Activated CD4-positive, alpha-beta T cell treated with anti-CD3 and anti-CD28 coated beads, Interleukin-2, amount 50 U/mL, for 1 hour (primary cell): ENCODE data around the gene ZNF414.
"Not testable (repeated sequence)": the region's sequence is repeated elsewhere in the genome, so short reads cannot be mapped to it uniquely, and the experiment has no call there.

ENCODE experiments used
- DNase-seq: peaks from one replicate; pipeline ENCODE4 v3.0.0-alpha.2; 2020

ZNF414 gene

DNA sequence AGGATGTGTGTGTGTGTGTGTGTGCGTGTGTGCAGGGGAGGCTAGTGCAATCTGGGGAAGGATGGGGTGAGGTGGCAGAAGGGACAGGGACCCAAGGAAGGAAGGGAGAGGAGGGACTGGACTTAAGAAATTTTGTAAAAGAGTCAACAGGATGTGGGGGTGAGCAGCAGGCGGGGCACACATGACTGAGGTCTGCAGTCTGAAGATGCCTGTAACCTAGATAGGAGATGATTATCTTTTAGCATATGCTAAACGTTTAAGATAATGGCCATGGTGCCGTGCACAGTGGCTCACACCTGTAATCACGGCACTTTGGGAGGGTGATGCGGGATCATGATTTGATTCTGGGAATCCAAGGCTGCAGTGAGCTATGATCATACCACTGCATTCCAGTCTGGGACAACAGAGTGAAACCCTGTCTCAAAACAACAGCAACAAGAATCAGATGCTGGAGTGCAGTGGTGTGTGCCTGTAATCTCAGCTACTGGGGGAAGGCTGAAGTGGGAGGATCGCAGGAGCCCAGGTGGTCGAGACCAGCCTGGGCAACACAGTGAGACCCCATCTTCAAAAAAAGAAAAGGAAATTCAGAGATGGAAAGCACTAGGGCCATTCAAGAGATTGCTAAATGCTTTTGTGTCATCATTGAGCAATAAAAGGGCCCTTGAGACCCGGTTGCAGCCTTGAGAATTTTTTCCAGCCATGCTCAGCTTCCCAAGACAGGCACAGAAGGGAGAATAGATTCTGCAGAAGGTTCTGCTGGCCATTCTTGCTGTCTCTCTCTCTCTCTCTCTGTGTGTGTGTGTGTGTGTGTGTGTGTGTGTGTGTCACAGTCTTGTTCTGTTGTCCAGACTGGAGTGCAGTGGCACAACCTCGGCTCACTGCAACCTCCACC, 3.8 kb upstream of the ZNF414 start:
- DNase-seq, result peak; percentile 52

- DNase-seq, result peak; percentile 43
Observed at GRCh38 chr19:8515317-8515716, 1.4 kb upstream of the ZNF414 start.

DNA sequence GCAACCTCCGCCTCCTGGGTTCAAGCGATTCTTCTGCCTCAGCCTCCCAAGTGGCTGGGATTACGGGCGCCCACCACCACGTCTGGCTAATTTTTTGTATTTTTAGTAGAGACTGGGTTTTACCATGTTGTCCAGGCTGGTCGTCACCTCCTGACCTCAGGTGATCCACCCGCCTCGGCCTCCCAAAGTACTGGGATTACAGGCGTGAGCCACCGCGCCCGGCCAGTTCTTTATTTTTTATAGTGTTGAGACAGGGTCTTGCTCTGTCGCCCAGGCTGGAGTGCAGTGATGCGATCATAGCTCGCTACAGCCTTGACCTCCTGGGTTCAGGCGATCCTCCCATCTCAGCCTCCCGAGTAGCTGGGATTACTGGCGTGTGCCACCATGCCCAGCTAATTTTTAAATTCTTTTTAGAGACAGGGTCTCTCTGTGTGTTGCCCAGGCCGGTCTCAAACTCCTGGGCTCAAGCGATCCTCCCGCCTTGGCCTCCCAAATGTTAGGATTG, 590 bp upstream of the ZNF414 start:
- DNase-seq, result not testable (repeated sequence)

DNA sequence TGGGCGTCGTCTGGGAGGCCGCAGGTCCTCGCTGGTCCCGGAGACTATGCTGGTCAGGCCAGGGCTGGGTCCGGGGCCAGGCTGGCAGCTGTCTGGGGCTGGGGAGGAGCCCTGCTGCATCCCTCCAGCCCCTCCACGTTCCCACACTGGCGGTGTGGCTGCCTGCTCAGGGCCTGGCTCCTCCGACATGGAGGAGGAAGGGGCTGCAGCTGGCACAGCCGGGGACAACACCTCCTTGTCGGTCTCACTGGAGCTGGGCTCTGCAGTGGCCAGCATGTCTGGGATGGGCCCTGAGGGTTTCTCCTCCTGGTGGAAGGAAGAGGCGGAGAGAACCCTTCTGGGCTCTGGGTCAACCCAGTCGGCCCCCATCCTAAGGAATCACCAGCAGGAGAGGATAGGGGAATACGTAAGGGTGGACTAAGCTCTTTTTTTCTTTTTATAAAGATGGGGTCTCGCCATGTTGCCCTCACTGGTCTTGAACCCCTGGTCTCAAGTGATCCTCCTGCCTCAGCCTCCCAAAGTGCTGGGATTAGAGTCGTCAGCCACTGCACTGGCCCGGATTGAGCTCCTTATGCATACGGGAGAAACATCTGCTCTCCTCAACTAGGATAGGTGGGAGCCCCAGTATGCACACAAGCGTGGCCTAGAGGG, 806 bp downstream of the ZNF414 start:
- DNase-seq, result no peak

- no peak for DNase-seq
Observed at GRCh38 chr19:8512115-8512967, 1.6 kb downstream of the ZNF414 start.

DNA sequence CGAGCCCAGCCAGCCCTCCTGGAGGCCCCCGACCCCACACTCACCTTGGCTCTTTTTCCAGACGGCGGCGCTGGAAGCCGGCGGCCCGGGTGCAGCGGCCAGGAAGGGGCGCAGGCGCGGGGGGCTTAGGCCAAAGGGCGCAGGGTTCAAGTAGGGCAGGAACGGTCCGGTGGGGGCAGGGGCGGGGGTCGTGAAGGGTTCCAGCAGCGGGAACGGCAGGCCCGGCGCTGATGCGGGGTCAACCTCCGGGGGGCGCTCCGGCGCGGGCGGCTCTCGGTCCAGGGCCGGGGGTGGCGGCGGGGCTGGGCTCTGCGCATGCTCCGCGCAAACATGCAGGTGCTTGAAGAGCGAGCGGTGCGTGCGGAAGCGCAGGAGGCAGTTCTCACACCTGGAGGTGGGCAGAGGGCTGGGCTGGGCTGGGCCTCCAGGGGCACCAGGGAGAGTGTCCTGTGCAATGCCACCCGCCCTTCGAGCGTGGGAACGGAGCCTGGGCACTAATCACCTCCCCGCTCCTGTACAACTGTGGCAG, 2.3 kb downstream of the ZNF414 start:
- DNase-seq, result no peak

DNA sequence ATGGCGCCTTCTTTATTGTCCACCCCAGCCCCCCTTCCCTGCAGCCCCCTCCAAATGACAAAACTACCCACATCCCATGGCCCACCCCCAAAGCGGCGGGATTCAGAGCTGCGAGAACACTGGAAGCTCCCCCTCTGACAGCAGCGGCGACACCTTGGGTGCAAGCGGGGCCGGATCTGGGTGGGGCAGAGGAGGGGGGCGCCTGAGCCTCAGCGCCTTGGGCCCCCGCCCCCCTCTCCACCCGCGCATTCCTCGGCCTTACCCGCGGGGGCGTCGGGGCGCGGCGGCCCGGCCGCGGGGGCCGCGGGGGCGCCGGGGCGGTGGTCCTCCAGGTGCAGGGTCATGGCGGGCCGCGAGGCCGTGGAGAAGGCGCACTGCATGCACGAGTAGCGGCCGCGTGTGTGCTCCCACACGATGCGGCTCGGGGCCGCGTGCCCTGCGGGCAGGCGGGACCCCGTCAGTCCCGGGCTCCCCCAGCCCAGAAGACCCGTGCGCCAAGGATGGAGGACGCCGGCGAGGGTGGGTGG, 3.3 kb downstream of the ZNF414 start:
- DNase-seq, result no peak

GRCh38 chr19:8506402-8506957, 7.5 kb downstream of the ZNF414 start:
- no peak for DNase-seq

GRCh38 chr19:8505680-8506401, 8.1 kb downstream of the ZNF414 start:
- peak; percentile 66 for DNase-seq

DNA sequence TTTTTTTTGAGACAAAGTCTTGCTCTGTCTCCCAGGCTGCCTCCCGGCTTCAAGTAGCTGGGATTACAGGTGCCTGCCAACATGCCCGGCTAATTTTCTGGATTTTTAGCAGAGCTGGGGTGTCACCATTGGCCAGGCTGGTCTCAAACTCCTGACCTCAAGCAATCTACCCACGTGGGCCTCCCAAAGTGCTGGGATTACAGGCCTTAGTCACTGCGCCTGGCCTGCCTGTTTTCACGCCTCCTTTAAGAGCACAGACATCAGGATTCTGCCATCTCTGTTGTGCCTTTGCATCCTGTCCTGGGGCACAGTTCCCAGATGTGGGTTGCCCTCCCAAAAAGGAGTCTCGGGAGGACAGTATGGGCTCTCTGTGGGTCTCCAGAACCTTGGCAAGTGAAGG, 9.0 kb downstream of the ZNF414 start:
- DNase-seq, result no peak

GRCh38 chr19:8504171-8504570, 9.8 kb downstream of the ZNF414 start:
- no peak for DNase-seq

- DNase-seq, result no peak
Observed at GRCh38 chr19:8503510-8503909, 10.5 kb downstream of the ZNF414 start.

GRCh38 chr19:8501981-8502380, 12.0 kb downstream of the ZNF414 start:
- DNase-seq, result no peak

DNA sequence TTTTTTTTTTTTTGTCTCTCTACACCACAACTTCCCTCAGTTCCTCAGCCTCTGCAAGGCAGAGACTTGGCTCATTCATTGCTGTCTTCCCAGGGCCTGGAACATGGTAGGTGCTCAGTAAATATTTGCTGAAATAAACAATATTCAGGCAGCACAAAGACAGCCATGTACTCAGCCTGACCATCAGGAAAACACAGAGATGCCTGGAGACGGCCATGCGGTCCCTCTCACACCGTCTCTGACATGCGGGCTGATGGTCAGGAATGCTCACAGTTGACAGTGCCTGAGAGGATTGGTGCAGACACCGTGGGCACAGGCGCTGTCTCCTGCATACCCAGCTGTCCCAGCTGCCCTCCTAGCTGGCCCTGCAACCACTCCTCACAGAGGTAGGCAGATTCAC, 12.5 kb downstream of the ZNF414 start:
- no peak for DNase-seq

GRCh38 chr19:8500158-8500557, 13.8 kb downstream of the ZNF414 start:
- DNase-seq, result no peak

- no peak for DNase-seq
Observed at GRCh38 chr19:8499048-8499833, 14.7 kb downstream of the ZNF414 start.

DNA sequence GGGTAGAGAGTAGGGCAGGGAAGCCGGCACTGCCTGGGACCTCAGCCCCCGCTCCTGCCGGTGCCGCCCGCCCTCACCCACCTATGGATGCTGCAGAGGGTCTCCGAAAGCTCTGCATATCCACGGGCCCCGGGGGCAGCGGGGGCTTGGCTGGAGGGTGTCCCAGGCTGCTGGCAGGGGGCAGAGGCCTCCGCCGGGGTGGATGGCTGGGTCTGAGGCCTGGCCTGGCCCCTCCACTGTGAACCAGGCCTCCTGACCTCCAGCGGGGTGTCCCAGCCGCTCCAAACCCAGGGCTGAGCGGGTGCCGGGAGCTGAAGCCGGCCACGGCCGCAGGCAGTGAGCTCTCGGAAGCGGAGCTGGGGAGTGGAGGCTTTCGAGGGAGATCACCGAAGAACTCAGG, 15.7 kb downstream of the ZNF414 start:
- no peak for DNase-seq

GRCh38 chr19:8494158-8494557, 19.8 kb downstream of the ZNF414 start:
- DNase-seq, result no peak

GRCh38 chr19:8491574-8491973, 22.4 kb downstream of the ZNF414 start:
- no peak for DNase-seq

GRCh38 chr19:8490873-8491272, 23.1 kb downstream of the ZNF414 start:
- no peak for DNase-seq

- no peak for DNase-seq
Observed at GRCh38 chr19:8490395-8490760, 23.6 kb downstream of the ZNF414 start.
